DMS 273 (cell line): ENCODE results near the gene HBD.

Experiments
- DNase-seq: peaks from one replicate; lab custom pipeline; 2025; ENCODE audit not compliant: unreplicated experiment; lab: John Stamatoyannopoulos, UW

Gene HBD

GRCh38 chr11:5196731-5197130 is 37.6 kb downstream of the HBD start:
- no peak for DNase-seq

- no peak for DNase-seq
Observed at GRCh38 chr11:5196067-5196466, 38.2 kb downstream of the HBD start.

DNA sequence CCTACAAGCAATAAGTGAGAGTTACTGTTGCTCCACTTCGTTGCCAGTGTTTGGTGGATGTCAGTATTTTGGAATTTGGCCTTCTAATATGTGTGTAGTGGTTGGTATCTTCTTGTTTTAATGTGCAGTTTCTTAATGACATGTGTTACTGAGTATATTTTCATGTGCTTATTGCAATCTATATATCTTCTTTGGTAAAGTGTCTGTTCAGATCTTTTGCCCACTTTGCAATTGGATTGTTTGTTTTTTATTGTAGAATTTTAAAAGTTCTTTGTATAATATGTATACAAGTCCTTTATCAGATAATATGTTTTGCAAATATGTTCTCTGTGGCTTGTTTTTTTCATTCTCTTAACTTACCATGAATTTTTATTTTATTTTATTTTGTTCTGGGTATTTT is 41.5 kb downstream of the HBD start:
- DNase-seq, result no peak

DNA sequence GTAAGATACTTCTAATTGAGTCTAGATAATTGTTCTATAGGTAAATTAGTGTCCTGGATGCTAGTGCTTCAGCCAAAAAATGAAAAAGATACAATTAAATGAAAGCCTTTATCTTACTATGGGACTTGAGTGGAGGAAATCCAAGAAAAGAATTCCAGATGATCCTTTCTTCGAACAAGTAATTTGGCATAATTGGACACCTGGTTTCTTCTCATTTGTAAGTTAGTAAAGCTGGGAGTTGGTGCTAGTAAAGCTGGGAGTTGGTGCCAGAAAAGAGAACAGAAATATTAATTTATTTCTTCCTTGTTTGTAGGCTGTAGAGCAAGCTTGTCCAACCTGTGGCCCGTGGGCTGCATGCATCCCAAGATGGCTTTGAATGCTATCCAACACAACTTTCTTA is 46.1 kb downstream of the HBD start:
- peak; percentile 3 for DNase-seq
